Gastrocnemius medialis (tissue), 4 donors: Measurements from ENCODE around the gene SDHA. TPM values are rescaled to one million over a fixed set of nuclear protein-coding genes. Genes with fewer than 3 reads are reported as not detected.

Experiments used
- ATAC-seq, 2 donors: fragments of 150-250 bp; one replicate each; pipeline ENCODE4 v1.9.1; 2016
- DNase-seq, 2 donors: peaks; one replicate each; pipeline ENCODE4 v3.0.0-alpha.2; 2019
- H3K27ac ChIP-seq, 4 donors: fragments of 200-600 bp; sonication (generic); 1 replicate in 1 of 4; 2 replicates in 3 of 4; pipeline ENCODE4 v1.5.1; 2016 to 2018; ENCODE audit warnings: mild to moderate bottlenecking in 2 of 4, moderate library complexity in 1 of 4
- H3K27me3 ChIP-seq, 3 donors: fragments of 200-600 bp; sonication (generic) in 2 of 3; 1 replicate in 1 of 3; 2 replicates in 2 of 3; pipeline versions ENCODE4 v1.5.1 to v1.6.0; 2016 to 2019; ENCODE audit warnings: mild to moderate bottlenecking in 1 of 3, moderate library complexity in 1 of 3
- H3K36me3 ChIP-seq, 2 donors: fragments of 200-600 bp; sonication (generic) in 1 of 2; one replicate each; pipeline ENCODE4 v1.5.1; 2017 to 2018
- H3K4me1 ChIP-seq, 2 donors: fragments of 200-600 bp; sonication (generic) in 1 of 2; one replicate each; pipeline ENCODE4 v1.5.1; 2016 to 2017; ENCODE audit warnings: mild to moderate bottlenecking in 2 of 2
- H3K4me3 ChIP-seq, 4 donors: fragments of 200-600 bp; sonication (generic) in 3 of 4; 1 replicate in 1 of 4; 2 replicates in 3 of 4; pipeline ENCODE4 v1.5.1; 2016 to 2019; ENCODE audit warnings: mild to moderate bottlenecking in 2 of 4
- H3K9me3 ChIP-seq, 3 donors: fragments of 200-600 bp; sonication (generic) in 2 of 3; 1 replicate in 1 of 3; 2 replicates in 2 of 3; pipeline ENCODE4 v1.5.1; 2016 to 2019
- CTCF ChIP-seq, 5 experiments: fragments of 450-650 bp in 3 of 5; fragments of 200-600 bp in 2 of 5; sonication (generic) in 2 of 5; IDR thresholded peaks in 4 of 5; conservative IDR thresholded peaks in 1 of 5; 1 replicate in 4 of 5; 2 replicates in 1 of 5; pipeline ENCODE4 v1.5.1; 2016 to 2019; ENCODE audit warnings: antibody characterized with exemption in 5 of 5, mild to moderate bottlenecking in 3 of 5, moderate library complexity in 3 of 5
- POLR2A ChIP-seq, 2 donors: fragments of 450-650 bp; IDR thresholded peaks; one replicate each; pipeline ENCODE4 v1.6.1; 2017; ENCODE audit warnings: antibody characterized with exemption in 2 of 2, mild to moderate bottlenecking in 2 of 2, moderate library complexity in 2 of 2
- in situ Hi-C, 4 donors: fragments of 200-750 bp; cut with MboI; loops; one replicate each; pipeline versions ENCODE4 v1.15.0 to v1.8.0; 2017; ENCODE audit warnings: low sequenced_read_pairs in 4 of 4
- intact Hi-C: fragments of 100-400 bp; cut with DNase I; formaldehyde crosslinking; loops from one replicate; pipeline ENCODE4 v1.15.1; 2023; ENCODE audit warnings: low total_unique reads
- total RNA-seq, 4 donors: library from RNA; depleted of rRNA; stranded (reverse); fragments of >200 nt; gene quantifications; one replicate each; pipeline versions ENCODE4 v1.1.0 to v1.2.3, GENCODE V29; 2016

SDHA gene
- total RNA-seq, 4 donors from 2014 or later, result 146 to 277 (median 207) TPM

GRCh38 chr5:192970-193831 lies 24.9 kb upstream of the SDHA start:
- intact Hi-C loops (loop anchor here (5.0 kb wide), 1 partner anchor 919 kb away; the partner anchor contains the start of gene SLC12A7), in situ Hi-C loops (no loop called here)
- Histone ChIP-seq H3K36me3 (no peaks in the 10 kb centered on the region), H3K4me1 (peaks cover 75 to 85% of the 10 kb centered on the region in 2 donors), H3K27ac (peak overlapping the region; percentile 95 to 100 (median 99)), H3K4me3 (peak overlapping the region; percentile 36 to 56 (median 52)), H3K27me3 (no peaks in the 10 kb centered on the region), H3K9me3 (no peaks in the 10 kb centered on the region)
- DNase-seq, result no peak
- no peak for ATAC-seq
- TF ChIP-seq POLR2A (IDR thresholded peaks at IDR 0.05) (no peak), CTCF (IDR thresholded peaks at IDR 0.05 in 4 of 5, conservative IDR thresholded peaks at IDR 0.05 in 1 of 5) (no peak)

GRCh38 chr5:194102-194501 lies 24.0 kb upstream of the SDHA start:
- TF ChIP-seq POLR2A (IDR thresholded peaks at IDR 0.05), result peak; percentile 68 to 73
- no peak for TF ChIP-seq CTCF (IDR thresholded peaks at IDR 0.05 in 4 of 5, conservative IDR thresholded peaks at IDR 0.05 in 1 of 5)
- no peaks in the 10 kb centered on the region for H3K9me3 ChIP-seq
- H3K36me3 ChIP-seq, result no peaks in the 10 kb centered on the region
- peaks cover 71 to 81% of the 10 kb centered on the region in 2 donors for H3K4me1 ChIP-seq
- peak overlapping the region in 3 of 4 donors; percentile 36 to 56 (median 49) for H3K4me3 ChIP-seq
- ATAC-seq (peak; percentile 28 to 60), DNase-seq (peak; percentile 81 to 90)
- H3K27me3 ChIP-seq, result no peaks in the 10 kb centered on the region
- intact Hi-C loops (loop anchor here (5.0 kb wide), 1 partner anchor 918 kb away; the partner anchor contains the start of gene SLC12A7), in situ Hi-C loops (no loop called here)
- H3K27ac ChIP-seq, result peak overlapping the region; percentile 95 to 100 (median 99)

- Histone ChIP-seq H3K27ac (peak overlapping the region; percentile 95 to 100 (median 99)), H3K4me1 (peaks cover 65 to 75% of the 10 kb centered on the region in 2 donors), H3K9me3 (no peaks in the 10 kb centered on the region), H3K4me3 (peak overlapping the region in 2 of 4 donors; percentile 1 to 3), H3K36me3 (no peaks in the 10 kb centered on the region), H3K27me3 (no peaks in the 10 kb centered on the region)
- in situ Hi-C loops, result no loop called here
- TF ChIP-seq POLR2A (IDR thresholded peaks at IDR 0.05), result no peak
- no peak for TF ChIP-seq CTCF (IDR thresholded peaks at IDR 0.05 in 4 of 5, conservative IDR thresholded peaks at IDR 0.05 in 1 of 5)
- ATAC-seq, result no peak
- DNase-seq, result no peak
- intact Hi-C loops, result loop anchor here (5.0 kb wide), 1 partner anchor 918 kb away; the partner anchor contains the start of gene SLC12A7
Observed at GRCh38 chr5:194603-195209, 23.4 kb upstream of the SDHA start.

- ATAC-seq (no peak), DNase-seq (no peak)
- Histone ChIP-seq H3K27me3 (no peaks in the 10 kb centered on the region), H3K9me3 (no peaks in the 10 kb centered on the region), H3K27ac (peak overlapping the region; percentile 95 to 100 (median 99)), H3K4me3 (no peak overlapping the region), H3K4me1 (peaks cover 56 to 66% of the 10 kb centered on the region in 2 donors), H3K36me3 (no peaks in the 10 kb centered on the region)
- in situ Hi-C loops, result no loop called here
- peak in 3 of 5 experiments; percentile 10 to 23 (median 11) for TF ChIP-seq CTCF (IDR thresholded peaks at IDR 0.05 in 4 of 5, conservative IDR thresholded peaks at IDR 0.05 in 1 of 5)
- no peak for TF ChIP-seq POLR2A (IDR thresholded peaks at IDR 0.05)
- intact Hi-C loops, result no loop called here
Observed at GRCh38 chr5:195401-196160, 22.5 kb upstream of the SDHA start.
